GM18499 (cell line): ENCODE data around the gene OR52B6.
"Not testable (repeated sequence)": the region's sequence is repeated elsewhere in the genome, so short reads cannot be mapped to it uniquely, and the experiment has no call there.

Experiments
- ATAC-seq: cut with Tn5 transposase; IDR thresholded peaks from one replicate; pipeline ENCODE4 v1.9.1; 2021; ENCODE audit warnings: moderate number of reproducible peaks; ENCODE audit not compliant: insufficient read depth, unreplicated experiment

OR52B6 gene, protein sequence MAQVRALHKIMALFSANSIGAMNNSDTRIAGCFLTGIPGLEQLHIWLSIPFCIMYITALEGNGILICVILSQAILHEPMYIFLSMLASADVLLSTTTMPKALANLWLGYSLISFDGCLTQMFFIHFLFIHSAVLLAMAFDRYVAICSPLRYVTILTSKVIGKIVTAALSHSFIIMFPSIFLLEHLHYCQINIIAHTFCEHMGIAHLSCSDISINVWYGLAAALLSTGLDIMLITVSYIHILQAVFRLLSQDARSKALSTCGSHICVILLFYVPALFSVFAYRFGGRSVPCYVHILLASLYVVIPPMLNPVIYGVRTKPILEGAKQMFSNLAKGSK

DNA sequence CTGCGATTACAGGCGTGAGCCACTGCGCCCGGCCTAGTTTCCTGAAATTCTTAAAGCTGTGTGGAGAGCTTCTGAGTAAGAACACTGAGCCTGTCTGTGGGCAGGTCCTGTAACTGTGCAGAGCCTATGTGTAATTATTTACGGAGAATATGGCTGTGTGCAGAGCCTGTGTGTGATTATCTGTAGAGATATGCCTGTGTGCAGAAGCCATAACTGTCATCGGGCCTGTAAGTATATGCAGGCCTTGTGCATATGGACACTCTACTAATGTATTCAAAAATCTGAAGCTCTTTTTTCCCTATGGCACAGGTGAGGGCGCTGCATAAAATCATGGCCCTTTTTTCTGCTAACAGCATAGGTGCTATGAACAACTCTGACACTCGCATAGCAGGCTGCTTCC, at the start of gene OR52B6:
OR52B6 (plus strand) TSS at position 301 of the 400 bp plus-strand sequence; CDS start at position 301, 0 bp downstream.
- no peak for ATAC-seq

DNA sequence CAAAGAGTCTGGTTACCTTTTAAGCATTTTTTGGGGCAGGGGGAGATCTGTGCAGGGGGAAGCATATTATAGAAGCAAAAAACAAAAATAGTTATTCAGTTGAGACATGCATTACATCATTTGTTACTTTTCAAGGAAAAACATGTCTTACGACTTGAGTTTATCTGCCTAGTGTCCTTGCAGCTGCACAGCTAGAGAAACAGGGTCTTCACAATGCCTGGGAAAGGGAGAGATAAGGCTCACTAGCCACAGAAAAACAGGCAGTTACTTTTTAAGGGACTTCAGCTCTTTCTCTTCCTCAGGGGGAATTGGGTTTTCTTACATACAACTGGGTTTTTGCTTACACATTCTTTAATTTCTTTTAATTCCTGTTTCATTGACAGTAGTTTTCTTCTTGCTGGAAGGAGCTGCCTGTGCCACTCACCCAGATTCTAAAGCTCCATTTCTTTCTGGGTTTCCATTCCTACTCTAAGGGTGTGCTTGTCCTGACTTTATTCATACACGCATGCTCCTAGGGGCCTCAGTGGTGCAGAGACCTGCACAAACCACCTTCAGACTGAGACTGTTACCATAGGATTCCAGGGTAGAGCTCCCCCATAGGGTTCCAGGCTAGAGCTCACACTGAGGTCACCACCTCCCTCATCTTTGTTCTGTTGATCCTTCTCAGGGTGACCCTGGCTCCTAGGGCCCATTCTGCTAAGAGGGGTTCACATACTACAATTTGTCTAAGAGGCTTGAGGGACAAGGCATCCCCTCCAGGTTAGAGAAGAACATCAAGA, 49.4 kb upstream of the OR52B6 start:
- ATAC-seq = no peak

DNA sequence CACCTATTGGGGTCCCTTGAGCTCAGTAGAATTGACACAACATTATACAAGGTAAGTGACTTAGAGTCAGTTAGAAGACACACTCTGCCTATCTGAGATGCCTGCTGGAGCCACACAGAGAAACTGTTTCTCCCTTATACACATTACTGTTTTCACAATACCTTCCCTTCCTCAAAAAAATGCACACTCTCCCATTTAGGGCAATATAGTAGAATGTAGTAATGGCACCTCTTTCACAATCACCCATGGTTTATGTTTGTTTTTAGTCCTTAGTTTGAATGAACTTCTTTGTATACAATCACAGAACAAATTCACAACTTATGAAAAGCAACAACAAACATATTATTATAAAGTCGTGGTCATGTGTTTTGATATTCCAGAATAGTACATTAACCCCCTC, 46.6 kb upstream of the OR52B6 start:
- no peak for ATAC-seq

DNA sequence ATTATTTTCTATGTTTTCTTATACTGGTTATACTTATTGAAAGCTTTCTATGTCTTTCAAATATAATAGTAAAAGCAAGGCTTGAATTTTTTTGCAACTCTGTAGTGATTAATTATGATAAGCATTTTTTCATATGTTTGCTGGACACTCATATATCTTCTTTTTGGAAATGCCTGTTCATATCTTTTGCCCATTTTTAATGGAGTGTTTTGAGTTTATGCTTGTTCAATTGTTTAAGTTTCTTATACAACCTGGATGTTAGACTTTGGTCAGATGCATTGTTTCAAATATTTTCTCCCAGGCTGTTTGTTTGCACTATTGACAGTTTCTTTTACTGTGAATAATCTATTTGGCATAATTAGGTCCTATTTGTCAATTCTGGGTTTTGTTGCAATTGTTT, 44.2 kb upstream of the OR52B6 start:
- no peak for ATAC-seq

DNA sequence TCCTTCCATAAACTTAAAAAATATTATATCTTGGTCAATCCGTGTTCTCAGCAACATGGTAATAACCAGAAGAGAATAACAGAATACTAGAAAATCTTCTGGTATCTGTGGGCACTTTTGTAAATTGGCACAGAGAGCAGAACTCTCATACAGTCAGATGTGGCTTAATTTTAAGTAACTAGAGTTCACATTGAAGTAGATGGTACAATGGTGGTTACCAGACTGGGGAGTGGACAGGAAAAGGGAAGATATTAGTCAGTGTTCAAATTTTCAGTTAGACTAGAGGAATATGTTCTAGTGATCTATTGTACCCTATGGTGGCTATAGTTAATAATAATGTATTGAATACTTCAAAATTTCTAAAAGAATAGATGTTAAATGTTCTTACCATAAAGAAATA, 39.2 kb upstream of the OR52B6 start:
- no peak for ATAC-seq

DNA sequence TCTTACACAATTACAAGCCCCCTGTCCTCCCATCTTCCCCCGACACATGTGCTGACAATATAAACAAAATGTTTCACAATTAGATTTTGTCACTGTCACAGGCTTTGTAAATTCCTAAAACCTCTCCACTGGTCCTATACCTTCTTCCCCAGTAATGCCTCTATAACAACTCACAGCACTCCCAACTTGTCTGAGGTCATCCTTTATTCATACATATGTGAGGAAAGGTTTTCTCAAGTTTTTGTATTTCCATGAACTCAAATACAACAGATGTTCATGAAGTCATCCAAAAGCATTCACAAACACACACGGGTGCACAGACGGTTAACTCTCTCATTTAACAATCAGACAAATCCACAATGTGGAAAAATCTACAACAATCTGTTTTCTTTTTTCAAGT, 34.2 kb upstream of the OR52B6 start:
- ATAC-seq = no peak

DNA sequence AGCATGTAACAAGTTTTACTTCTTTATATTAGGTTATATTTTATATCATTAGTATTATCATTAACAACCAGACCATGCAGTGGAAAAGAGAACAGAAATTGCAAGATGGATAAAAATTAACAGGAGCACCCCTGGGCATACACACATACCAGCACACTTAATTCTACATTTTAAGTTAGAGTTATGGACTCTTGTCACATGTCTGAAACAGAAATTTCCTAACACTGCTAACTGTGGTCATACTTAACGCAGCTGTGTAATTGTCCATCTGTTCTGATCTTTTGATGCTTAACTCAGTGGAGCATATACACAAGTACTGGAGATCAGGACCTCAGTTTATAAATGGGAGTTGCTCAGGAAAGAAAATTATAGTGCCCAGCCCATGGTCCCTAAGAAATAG, 32.7 kb upstream of the OR52B6 start:
- no peak for ATAC-seq

DNA sequence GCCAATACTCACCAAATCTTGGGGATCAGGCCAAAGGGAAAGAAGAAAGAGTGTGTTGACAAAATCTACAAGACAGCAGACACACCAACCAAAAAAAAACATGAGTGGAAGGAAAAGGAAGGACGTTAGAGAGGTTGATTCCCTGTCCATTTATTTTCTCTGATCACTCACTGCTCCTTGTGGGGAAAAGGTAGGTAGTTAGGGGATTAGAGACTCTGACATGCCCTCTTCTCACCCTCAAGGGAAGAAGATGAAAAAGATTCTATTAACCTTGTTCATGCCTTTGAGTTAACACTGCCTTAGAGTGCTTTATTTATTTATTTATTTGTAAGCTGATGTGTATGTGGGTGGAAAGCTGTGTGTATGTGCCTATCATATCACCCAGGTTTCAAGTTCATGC, 32.2 kb upstream of the OR52B6 start, which contains the start of gene OR52H1:
OR52H1 (minus strand) TSS at position 101 of the 400 bp plus-strand sequence. CDS start 3,035 bp downstream, outside the sequence.
- ATAC-seq = no peak

DNA sequence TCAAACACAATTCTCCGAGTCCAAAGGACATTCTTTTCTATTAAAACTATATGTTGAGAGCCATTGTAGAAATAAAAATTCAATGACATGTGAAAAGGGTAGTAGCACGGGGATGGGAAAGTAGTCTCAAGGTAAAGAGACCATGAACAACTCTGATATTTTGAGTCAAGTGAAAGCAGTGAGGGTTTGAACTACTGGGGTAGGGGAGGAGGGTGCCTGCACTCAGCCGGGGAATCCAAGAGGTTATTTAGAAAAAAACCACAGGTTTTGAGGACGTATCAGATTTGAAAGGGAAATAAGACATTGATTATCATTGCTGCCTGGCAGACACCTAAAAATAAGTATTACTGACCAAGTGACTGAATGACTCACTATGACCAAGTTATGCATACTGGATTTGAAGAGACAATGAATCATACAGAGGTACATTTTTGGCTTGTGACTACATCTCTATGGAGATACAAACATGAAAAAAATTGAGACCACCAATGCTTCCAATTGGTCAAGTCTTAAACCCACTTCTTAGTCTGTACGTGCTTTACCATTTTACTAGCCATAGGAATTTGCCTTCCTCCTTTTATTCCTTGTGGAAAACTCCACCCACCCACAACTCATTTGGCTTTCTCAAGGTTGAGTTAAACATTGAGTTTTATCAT, 30.1 kb upstream of the OR52B6 start:
- peak; percentile 87 for ATAC-seq

DNA sequence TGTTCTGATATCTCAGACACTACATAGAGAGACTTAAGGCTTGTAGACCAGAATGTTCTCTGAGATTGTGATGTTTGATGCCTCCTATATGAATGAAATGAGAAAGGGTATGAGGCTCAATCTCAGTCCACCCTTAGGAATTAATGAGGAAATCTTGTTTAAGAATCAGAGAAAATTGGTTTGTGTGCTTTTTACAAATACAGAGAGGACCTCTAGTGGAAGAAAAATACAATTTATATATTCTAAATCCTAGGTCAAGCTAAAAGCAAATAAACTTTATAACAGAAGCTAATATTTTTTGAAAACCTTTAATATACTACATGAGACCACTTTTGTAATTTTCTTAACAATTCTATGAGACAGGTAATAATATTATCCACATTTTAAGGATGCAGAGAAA, 27.3 kb upstream of the OR52B6 start:
- no peak for ATAC-seq

DNA sequence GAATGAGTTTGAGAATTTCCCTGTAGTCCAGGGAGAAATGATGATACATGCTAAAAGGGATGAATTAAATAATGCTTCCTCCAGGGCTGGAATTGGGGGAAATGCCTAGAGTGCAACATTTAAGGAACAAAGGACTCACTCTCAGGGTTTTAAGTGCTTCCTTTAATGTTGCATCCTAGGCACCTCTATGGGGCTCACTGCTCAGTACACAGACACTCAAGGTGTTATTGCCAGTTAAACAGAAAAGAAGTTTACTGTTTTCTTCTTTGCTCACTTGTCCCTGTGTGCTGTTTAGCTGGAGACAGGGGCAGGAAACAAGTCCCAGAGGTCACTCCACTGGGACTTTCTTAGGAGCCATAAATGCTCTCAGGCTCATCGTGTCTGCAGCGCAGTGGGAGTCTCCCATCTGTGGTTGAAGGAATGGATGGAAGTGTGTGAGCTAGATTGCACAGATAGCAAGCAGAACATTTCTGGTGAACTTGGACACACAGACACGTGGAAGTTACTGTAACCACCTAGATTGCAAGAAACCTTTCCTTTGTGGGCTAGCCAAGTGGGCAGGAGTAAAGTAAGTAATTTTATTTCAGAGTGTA, 24.0 kb upstream of the OR52B6 start:
- ATAC-seq = no peak

DNA sequence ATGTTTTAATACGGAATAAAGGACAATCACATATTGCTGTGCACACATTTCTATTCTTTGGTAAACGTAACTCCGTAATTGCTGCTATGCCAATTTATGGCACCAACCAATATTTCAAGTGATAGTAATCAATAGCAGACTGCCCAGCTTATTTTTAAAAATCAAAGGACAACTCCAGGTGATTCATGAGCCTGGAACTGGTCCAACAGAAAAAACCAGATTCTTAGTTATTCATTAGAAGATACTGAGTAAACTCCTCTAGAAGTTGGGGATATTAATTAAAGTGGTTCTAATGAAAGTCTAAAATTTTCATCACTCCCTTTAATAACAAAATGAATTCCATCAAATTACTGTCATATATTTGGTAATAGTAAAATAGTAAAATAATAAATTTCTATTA, 22.9 kb upstream of the OR52B6 start:
- ATAC-seq = no peak

DNA sequence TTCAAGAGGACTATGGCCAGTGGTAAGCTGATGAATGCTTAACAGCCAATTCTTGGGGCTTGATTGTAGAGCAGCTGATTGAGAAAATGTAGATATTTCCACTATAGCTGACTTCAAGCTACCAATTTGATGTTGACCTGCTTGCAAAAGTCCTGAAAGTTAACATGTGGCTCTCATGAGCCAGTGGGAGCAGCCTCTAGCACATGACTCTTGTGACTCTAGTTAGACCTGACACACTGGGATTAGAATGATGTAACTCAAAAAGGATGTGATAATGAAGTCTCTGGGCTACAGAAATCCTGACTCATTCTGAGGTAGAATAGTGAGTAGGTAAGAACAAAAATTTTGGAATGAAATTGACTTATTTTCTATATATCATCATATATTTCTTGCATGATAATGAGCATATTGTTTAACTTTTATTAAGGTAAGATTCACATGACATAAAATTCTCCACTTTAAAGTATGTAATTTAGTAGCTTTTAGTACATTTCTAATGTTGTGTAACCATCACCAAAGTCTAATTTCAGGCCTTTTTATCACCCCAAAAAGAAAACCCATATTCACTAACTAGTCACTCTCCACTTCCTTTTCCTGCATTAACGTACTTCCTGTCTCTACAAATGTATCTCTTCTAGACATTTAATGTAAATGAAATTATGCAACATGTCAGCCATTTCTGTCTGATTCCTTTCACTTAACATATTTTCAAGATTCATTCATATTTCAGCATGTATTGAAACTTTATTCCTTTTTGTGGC, 16.2 kb upstream of the OR52B6 start:
- ATAC-seq = no peak

DNA sequence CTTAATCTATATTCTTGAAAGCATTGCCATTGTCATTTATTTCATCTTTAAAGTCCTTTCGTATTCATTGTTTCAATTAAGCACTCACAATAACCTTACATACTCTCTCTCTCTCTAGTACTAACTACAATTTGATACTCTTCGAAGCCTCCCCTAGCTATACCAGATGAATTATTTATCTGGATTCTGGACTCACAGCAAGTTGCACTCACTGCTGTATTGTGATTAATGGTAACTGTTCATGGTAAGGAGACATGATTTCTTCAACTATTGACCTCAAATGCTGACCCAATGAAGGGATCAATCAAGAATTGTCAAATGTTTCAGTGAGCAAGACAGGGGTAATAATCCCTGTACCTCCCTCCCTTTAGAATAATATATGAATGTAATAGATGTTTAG, 6.0 kb upstream of the OR52B6 start:
- ATAC-seq = no peak

DNA sequence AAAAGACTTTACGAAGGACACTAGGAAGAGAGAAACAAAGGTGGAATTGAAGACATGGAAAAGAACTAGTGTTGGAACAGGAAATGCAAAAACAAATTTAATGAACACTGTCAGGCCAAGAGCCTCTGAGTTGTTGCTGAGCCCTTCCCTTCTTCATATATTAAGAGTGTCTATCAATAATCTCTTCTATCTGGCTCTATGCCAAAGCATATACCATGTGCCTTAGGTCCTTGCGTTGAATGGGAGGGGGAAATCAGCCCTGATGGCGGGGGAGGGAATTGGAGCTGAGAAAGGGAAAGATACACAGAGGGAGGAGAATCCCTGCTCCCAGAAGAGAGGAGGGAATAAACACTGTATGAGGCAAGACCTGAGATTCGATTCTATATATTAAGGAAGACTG, 5.5 kb upstream of the OR52B6 start:
- no peak for ATAC-seq

DNA sequence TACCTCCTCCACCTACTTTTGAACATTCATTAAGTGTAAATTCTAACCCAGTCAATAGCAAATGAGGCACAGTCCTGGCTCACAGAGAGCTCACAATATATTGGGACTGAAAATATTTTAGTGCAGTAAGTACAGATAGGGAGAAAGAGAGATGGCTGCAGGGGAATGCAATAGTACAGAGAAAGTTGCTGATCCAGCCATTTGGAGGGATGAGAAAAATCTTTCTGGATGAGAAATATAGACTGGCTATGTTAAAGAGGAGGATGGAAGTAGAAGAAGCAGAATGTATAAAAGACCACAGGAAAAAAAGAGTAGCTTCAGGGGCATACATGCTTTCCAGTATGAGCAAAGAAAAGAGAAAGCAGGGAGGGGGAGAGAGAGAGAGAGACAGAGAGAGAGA, 3.6 kb upstream of the OR52B6 start:
- no peak for ATAC-seq

DNA sequence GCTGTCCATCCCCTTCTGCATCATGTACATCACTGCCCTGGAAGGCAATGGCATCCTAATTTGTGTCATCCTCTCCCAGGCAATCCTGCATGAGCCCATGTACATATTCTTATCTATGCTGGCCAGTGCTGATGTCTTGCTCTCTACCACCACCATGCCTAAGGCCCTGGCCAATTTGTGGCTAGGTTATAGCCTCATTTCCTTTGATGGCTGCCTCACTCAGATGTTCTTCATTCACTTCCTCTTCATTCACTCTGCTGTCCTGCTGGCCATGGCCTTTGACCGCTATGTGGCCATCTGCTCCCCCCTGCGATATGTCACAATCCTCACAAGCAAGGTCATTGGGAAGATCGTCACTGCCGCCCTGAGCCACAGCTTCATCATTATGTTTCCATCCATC, 337 bp downstream of the OR52B6 start:
- ATAC-seq = no peak

DNA sequence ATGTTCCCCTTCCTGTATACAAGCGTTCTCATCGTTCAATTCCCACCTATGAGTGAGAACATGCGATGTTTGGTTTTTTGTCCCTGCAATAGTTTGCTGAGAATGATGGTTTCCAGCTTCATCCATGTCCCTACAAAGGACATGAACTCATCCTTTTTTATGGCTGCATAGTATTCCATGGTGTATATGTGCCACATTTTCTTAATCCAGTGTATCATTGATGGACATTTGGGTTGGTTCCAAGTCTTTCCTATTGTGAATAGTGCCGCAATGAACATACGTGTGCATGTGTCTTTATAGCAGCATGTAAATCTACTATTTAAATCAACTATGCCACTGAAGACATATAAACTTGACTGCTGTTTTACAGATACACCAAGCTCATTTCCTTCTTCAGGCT, 3.8 kb downstream of the OR52B6 start:
- not testable (repeated sequence) for ATAC-seq

DNA sequence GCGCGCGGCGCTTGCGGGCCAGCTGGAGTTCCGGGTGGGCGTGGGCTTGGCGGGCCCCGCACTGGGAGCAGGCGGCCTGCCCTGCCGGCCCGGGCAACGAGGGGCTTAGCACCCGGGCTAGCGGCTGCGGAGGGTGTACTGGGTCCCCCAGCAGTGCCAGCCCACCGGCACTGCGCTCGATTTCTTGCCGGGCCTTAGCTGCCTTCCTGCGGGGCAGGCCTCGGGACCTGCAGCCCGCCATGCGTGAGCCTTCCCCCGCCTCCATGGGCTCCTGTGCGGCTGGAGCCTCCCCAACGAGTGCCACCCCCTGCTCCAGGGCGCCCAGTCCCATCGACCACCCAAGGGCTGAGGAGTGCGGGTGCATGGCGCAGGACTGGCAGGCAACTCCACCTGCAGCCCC, 9.2 kb downstream of the OR52B6 start:
- not testable (repeated sequence) for ATAC-seq

DNA sequence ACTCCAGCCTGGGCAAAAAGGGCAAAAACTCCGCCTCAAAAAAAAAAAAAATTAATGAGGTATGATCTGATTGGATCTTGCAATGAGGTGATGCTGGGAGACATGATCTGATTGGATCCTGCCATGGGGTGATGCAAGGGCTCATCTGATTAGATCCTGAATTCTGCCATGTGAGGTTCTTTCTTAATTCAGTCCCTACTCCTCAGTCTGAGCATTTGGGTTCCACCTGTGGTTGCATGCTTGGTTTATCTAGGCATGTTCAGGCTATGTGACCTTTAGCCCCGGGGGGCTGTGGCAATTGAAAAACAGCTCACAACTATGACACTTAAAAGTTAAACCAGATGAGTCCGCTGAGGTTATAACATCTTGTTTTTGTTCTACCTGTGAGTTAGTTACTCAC, 10.9 kb downstream of the OR52B6 start:
- ATAC-seq = no peak
